Measurements from ENCODE around the gene YBX1. TPM values are rescaled to one million over a fixed set of nuclear protein-coding genes. Genes with fewer than 3 reads are reported as not detected.

YBX1 gene
- total and polyA plus RNA-seq, 2 of the 13 experiments (the other 11 are each of a cell fraction or from before 2014, with no cell fraction given), result 339 to 628 TPM

DNA sequence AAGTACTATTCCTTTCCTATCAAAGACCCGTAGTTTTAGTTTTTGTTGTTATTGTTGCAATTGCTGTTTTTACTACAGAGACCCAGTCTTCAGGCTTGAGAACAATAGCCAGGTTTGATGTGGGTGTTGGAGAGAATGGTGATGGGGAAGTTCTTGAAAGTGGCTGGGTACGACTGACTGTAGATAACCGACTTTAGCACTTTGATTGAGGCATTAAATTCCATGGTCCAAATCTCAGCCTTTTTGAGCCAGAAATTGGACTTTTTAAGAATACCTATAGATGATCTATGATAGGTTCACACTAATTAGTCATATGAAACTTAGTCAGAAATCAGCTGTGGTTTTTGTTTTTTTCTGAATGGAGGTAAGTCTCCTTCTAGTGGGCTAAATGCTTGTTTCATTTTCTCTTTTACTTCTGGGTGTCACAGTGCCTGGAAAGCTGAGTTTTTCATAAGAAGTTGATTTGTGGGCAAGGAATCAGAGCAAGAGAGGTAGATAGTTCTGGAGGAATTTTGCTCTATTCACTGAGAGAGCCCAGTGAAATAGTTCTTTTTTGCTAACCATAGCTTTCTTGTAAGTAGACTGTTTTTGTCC lies 21.2 kb upstream of the YBX1 start:
- Histone ChIP-seq H3K27me3 (ENCODE audit: control insufficient read depth in 1 of 2, insufficient read depth in 2 of 2, low read length in 2 of 2) (peaks cover 0 to 4% of the 10 kb centered on the region in 2 experiments; a peak in 1 of 5 replicates), H3K4me1 (ENCODE audit: insufficient read depth, low read length) (peaks cover 38% of the 10 kb centered on the region), H3K4me3 (replicated peaks in 1 of 3; ENCODE audit: insufficient read depth in 1 of 3, low read depth in 2 of 3, low read length in 3 of 3) (no peak overlapping the region), H4K20me1 (ENCODE audit: insufficient read depth, low read length) (no peaks in the 10 kb centered on the region), H3K36me3 (replicated peaks in 1 of 2; ENCODE audit: control insufficient read depth in 1 of 2, insufficient read depth in 2 of 2, low read length in 2 of 2) (peaks cover 10 to 34% of the 10 kb centered on the region in 2 experiments; a peak in 4 of 5 replicates), H3K9ac (ENCODE audit: insufficient read depth, low read depth, low read length) (no peak overlapping the region), H3K9me3 (ENCODE audit: low read length) (no peaks in the 10 kb centered on the region), H3K4me2 (ENCODE audit: low read depth, low read length) (no peak overlapping the region), H3K79me2 (ENCODE audit: insufficient read depth, low read length) (peaks cover 30% of the 10 kb centered on the region), H2AFZ (ENCODE audit: low read length) (no peak overlapping the region), H3K27ac (ENCODE audit: extremely low read length, insufficient read depth, low read length) (no peak overlapping the region)
- BruUV-seq (replicated peaks), result no TSS peak
- no peak for ATAC-seq
- in situ Hi-C loops (cut with HindIII; ENCODE audit: extremely low pct_ligation_motif_present, low pct_unique_long_range_greater_than_20kb) (no loop called here), intact Hi-C loops (cut with micrococcal nuclease; ENCODE audit: unreplicated experiment) (no loop called here)
- ChIA-PET CTCF (ENCODE audit: low intra/inter-chr PET ratio, low total read pairs) (no interaction called here), POLR2A (no interaction called here)
- WGBS (ENCODE audit: low lambda C conversion rate), result 89% methylated on average over 3 of the region's 3 CpGs
- no peak for FAIRE-seq
- DNase-seq (ENCODE audit: low spot score), result no peak
- TF ChIP-seq HNRNPUL1 (IDR thresholded peaks at IDR 0.05; ENCODE audit: low read depth, low read length) (no peak), SIN3A (IDR thresholded peaks at IDR 0.05; ENCODE audit: borderline replicate concordance, low read depth, low read length) (no peak)

DNA sequence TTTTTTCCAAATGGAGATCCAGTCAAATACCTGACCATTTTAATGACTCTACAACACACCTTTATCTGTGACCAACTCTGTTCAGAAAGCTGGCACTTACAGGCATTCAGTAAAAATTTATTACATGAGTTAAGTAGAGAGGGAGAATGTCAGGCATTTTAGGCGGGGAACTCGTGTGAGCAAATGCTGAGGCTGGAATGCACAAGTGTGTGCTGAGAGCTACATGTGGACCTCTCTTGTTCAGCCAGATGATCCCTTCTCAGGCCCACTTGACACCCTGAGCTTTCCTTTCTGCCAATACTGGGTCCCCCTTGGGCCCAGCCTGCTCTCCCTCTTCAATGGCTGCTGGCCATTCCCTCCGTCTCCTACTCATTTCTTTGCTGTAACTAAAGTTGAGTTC lies 12.3 kb upstream of the YBX1 start:
- Histone ChIP-seq H3K27ac (ENCODE audit: extremely low read length, insufficient read depth, low read length) (no peak overlapping the region), H3K4me1 (ENCODE audit: insufficient read depth, low read length) (no peaks in the 10 kb centered on the region), H3K27me3 (ENCODE audit: control insufficient read depth in 1 of 2, insufficient read depth in 2 of 2, low read length in 2 of 2) (no peaks in the 10 kb centered on the region), H3K4me2 (ENCODE audit: low read depth, low read length) (no peak overlapping the region), H3K4me3 (replicated peaks in 1 of 3; ENCODE audit: insufficient read depth in 1 of 3, low read depth in 2 of 3, low read length in 3 of 3) (no peak overlapping the region), H3K79me2 (ENCODE audit: insufficient read depth, low read length) (no peaks in the 10 kb centered on the region), H4K20me1 (ENCODE audit: insufficient read depth, low read length) (no peaks in the 10 kb centered on the region), H2AFZ (ENCODE audit: low read length) (no peak overlapping the region), H3K36me3 (replicated peaks in 1 of 2; ENCODE audit: control insufficient read depth in 1 of 2, insufficient read depth in 2 of 2, low read length in 2 of 2) (peaks cover 14 to 50% of the 10 kb centered on the region in 2 experiments), H3K9me3 (ENCODE audit: low read length) (no peaks in the 10 kb centered on the region), H3K9ac (ENCODE audit: insufficient read depth, low read depth, low read length) (no peak overlapping the region)
- BruUV-seq (replicated peaks), result no TSS peak
- in situ Hi-C loops (cut with HindIII; ENCODE audit: extremely low pct_ligation_motif_present, low pct_unique_long_range_greater_than_20kb), result no loop called here
- intact Hi-C loops (cut with micrococcal nuclease; ENCODE audit: unreplicated experiment), result no loop called here
- DNase-seq (ENCODE audit: low spot score), result no peak
- 97% methylated on average over 3 of the region's 3 CpGs for WGBS (ENCODE audit: low lambda C conversion rate)
- no peak for FAIRE-seq
- ChIA-PET CTCF (ENCODE audit: low intra/inter-chr PET ratio, low total read pairs) (no interaction called here), POLR2A (interaction anchor here (4.6 kb wide), 1 partner anchor 12 kb away, joined by 17 read pairs; the partner anchor contains the start of gene YBX1)
- no peak for ATAC-seq
- TF ChIP-seq ZFY (CRISPR knock-in tag; IDR thresholded peaks at IDR 0.05) (no peak), MATR3 (CRISPR knock-in tag; IDR thresholded peaks at IDR 0.05) (no peak), HMGA1 (CRISPR knock-in tag; conservative IDR thresholded peaks at IDR 0.05) (no peak), HMGXB3 (CRISPR knock-in tag; IDR thresholded peaks at IDR 0.05; ENCODE audit: borderline replicate concordance) (no peak), ZNF557 (CRISPR knock-in tag; IDR thresholded peaks at IDR 0.05) (no peak), ZNF563 (CRISPR knock-in tag; IDR thresholded peaks at IDR 0.05) (no peak), ARID2 (CRISPR knock-in tag; IDR thresholded peaks at IDR 0.05; ENCODE audit: borderline replicate concordance) (no peak), ZNF703 (CRISPR knock-in tag; IDR thresholded peaks at IDR 0.05; ENCODE audit: borderline replicate concordance) (no peak)
- TF ChIP-seq, protein P1, sequence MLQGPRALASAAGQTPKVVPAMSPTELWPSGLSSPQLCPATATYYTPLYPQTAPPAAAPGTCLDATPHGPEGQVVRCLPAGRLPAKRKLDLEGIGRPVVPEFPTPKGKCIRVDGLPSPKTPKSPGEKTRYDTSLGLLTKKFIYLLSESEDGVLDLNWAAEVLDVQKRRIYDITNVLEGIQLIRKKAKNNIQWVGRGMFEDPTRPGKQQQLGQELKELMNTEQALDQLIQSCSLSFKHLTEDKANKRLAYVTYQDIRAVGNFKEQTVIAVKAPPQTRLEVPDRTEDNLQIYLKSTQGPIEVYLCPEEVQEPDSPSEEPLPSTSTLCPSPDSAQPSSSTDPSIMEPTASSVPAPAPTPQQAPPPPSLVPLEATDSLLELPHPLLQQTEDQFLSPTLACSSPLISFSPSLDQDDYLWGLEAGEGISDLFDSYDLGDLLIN (CRISPR knock-in tag; IDR thresholded peaks at IDR 0.05; ENCODE audit: borderline replicate concordance), result no peak
- TF ChIP-seq, protein P2, sequence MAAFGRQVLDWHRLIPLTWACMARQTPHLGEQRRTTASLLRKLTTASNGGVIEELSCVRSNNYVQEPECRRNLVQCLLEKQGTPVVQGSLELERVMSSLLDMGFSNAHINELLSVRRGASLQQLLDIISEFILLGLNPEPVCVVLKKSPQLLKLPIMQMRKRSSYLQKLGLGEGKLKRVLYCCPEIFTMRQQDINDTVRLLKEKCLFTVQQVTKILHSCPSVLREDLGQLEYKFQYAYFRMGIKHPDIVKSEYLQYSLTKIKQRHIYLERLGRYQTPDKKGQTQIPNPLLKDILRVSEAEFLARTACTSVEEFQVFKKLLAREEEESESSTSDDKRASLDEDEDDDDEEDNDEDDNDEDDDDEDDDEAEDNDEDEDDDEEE (CRISPR knock-in tag; IDR thresholded peaks at IDR 0.05), result no peak

Measured in HepG2 (cell line).